ENCODE measurements around the gene NKAIN4.

GRCh38 chr20:63268256-63268655 is 14.0 kb upstream of the NKAIN4 start:
- TF ChIP-seq CTCF (IDR thresholded peaks at IDR 0.05): no peak
- TF ChIP-seq POLR2AphosphoS5 (IDR thresholded peaks at IDR 0.05): no peak

Data from breast epithelium (tissue), 3 donors.